HFF-Myc (cell line): ENCODE measurements around the gene PLPPR5.
"Not testable (repeated sequence)": the region's sequence is repeated elsewhere in the genome, so short reads cannot be mapped to it uniquely, and the experiment has no call there.

Experiments
- DNase-seq: peaks from one replicate; pipeline ENCODE4 v3.0.0-alpha.2; 2011; ENCODE audit warnings: low read depth; ENCODE audit errors: extremely low read depth
- H3K4me3 ChIP-seq: replicated peaks from 2 replicates; pipeline ENCODE4 v1.5.1; 2011; ENCODE audit warnings: low read depth, mild to moderate bottlenecking, control low read depth, low read length
- CTCF ChIP-seq: IDR thresholded peaks from 2 replicates; pipeline ENCODE4 v1.5.1; 2012; ENCODE audit warnings: mild to moderate bottlenecking, low read depth, low read length, control low read depth; ENCODE audit errors: missing control alignments

Gene PLPPR5

GRCh38 chr1:98893371-98893770, 111.3 kb downstream of the PLPPR5 start:
- TF ChIP-seq CTCF, result no peak
- no peak overlapping the region for H3K4me3 ChIP-seq
- no peak for DNase-seq

- no peak for DNase-seq
- no peak overlapping the region for H3K4me3 ChIP-seq
- TF ChIP-seq CTCF, result no peak
Measured at GRCh38 chr1:98888869-98889268, 115.8 kb downstream of the PLPPR5 start.

GRCh38 chr1:98887507-98887906, 117.2 kb downstream of the PLPPR5 start:
- TF ChIP-seq CTCF, result no peak
- H3K4me3 ChIP-seq, result no peak overlapping the region
- no peak for DNase-seq

GRCh38 chr1:98884864-98885263, 119.8 kb downstream of the PLPPR5 start:
- no peak for TF ChIP-seq CTCF
- no peak for DNase-seq
- H3K4me3 ChIP-seq, result no peak overlapping the region

GRCh38 chr1:98881901-98882300, 122.8 kb downstream of the PLPPR5 start:
- TF ChIP-seq CTCF, result no peak
- no peak for DNase-seq
- no peak overlapping the region for H3K4me3 ChIP-seq

GRCh38 chr1:98881234-98881633, 123.4 kb downstream of the PLPPR5 start:
- not testable (repeated sequence) for H3K4me3 ChIP-seq, DNase-seq

GRCh38 chr1:98874828-98875227, 129.8 kb downstream of the PLPPR5 start:
- DNase-seq, result no peak
- no peak for TF ChIP-seq CTCF
- H3K4me3 ChIP-seq, result no peak overlapping the region
